GM18861 (cell line): ENCODE measurements around the gene TBX6.
"Not testable (repeated sequence)": the region's sequence is repeated elsewhere in the genome, so short reads cannot be mapped to it uniquely, and the experiment has no call there.

Source experiments
- ATAC-seq: cut with Tn5 transposase; IDR thresholded peaks from one replicate; pipeline ENCODE4 v1.9.1; 2021; ENCODE audit not compliant: unreplicated experiment

TBX6 gene, protein sequence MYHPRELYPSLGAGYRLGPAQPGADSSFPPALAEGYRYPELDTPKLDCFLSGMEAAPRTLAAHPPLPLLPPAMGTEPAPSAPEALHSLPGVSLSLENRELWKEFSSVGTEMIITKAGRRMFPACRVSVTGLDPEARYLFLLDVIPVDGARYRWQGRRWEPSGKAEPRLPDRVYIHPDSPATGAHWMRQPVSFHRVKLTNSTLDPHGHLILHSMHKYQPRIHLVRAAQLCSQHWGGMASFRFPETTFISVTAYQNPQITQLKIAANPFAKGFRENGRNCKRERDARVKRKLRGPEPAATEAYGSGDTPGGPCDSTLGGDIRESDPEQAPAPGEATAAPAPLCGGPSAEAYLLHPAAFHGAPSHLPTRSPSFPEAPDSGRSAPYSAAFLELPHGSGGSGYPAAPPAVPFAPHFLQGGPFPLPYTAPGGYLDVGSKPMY

DNA sequence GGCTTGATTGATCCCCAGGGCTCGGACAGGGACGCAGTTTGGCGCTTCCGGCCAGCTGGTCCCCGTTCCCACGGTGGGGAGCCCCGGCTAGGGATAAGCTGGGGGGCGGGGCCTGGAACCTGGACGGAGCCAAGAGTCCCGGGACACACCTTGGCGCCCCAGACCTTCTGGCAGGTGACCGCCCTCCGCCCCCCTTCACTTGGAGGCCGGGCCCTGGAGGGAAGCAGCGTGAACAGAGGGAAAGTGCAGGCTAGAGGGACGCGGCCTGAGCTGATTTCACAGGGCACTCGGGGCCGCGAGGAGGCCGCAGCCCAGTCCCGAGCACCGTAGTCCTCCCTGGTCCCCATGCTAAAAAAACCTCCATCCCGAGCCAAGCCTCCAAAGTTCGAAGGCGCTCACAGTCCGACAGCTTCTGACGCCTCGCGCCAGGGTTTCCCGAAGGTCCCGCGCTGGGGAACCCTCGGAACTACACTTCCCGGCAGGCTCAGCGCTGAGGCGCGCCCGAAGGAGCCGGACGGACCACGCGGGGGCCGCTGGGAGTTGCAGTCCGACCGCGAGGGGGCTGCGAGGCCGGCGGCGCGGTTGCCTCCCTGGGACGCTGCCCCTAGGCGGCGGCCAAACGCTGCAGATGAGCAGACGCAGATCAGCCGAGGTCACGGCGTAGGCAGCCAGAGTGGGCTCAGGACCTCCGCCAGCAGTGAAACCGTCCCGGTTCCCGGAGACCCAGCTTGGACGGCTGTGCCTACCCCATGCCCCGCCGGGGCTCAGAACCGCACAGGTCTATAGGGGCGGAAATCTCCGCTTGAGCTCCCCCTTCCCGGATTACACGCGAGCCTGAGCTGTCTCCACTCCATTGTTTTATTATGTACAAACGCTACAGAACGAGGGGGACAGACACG is at the start of gene TBX6:
TSS of gene TBX6 (minus strand) at position 451 of the 899 bp plus-strand sequence. CDS start 731 bp downstream, outside the sequence.
- ATAC-seq, result peak; percentile 48

DNA sequence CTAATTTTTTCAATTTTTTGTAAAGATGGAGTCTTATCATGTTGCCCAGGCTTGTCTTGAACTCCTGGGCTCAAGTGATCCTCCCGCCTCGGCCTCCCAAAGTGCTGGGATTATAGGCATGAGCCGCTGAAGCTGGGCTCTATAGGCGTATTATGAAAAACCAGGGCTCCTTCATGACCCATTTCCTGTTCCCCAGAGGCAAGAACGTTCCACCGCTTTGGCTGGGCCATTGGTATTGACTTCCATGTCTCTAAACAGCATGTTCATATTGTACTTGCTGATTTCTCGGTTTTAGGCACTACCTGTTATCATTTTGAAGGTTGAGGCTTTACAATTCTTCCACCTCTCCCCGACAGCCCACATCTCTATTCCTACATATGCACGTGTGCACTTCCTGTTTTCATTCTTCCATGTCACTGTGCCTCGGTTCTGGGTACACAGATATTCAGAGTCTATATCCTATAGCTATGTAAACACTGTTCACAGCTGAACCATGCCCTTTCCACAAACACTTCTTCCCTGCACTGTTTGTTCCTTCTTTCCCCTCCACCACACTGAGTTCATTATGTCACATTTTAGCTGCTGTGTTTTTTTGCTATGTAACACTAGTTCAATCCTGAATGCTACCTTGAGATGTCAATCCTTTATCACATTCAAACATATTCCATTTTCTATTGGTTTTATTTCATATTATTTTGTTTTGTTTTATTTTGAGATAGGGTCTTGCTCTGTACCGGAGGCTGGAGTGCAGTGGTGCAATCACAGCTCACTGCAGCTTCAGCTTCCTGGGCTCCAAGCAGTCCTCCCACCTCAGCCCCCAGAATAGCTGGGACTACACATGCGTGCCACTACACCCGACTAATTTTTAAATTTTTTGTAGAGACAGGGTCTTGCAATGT is 48.1 kb upstream of the TBX6 start:
- ATAC-seq, result no peak

DNA sequence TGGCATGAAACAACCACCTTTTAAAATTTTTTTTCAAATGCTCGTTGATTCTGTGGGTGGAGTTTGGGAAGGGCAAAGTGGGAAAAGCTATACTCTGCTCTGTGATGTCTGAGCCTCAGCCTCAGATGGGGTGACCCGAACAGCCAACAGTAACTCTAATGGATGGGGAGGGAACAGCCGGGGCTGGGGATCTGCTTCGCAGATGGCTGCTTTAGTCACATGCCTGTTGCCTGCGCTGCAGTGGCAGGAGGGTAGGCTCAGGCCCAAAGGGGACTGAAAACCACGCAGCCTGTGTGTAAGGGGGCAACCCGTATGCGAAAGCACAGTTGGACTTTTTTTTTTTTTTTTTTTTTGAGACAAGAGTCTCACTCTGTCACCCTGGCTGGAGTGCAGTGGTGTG is 46.2 kb upstream of the TBX6 start:
- no peak for ATAC-seq

DNA sequence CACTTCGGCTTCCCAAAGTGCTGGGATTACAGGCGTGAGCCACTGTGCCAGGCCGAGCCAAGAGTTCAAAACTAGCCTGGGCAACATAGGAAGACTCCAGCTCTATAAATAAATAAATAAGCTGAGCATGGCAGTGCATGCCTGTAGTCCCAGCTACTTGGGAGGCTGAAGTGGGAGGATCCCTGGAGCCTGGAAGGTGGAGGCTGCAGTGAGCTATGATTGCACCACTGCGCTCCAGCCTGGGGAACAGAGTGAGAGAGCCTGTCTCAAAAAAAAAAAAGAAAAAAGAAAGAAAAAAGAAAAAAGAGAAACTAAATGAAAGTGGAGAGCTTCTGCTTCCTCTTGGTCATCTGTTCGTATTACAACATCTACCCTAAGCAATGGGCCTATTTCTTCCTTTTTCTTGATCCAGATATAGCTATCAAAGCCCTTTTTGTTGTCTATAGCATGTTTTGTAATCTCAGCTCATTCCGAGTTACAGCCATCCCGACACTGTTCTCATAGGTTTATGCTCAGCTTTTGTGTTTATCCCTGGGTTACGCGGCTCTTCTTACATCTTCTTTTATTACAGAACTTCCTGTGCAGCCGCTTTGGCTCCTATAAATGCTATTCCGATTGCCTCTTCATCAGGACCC is 45.4 kb upstream of the TBX6 start:
- ATAC-seq, result no peak

DNA sequence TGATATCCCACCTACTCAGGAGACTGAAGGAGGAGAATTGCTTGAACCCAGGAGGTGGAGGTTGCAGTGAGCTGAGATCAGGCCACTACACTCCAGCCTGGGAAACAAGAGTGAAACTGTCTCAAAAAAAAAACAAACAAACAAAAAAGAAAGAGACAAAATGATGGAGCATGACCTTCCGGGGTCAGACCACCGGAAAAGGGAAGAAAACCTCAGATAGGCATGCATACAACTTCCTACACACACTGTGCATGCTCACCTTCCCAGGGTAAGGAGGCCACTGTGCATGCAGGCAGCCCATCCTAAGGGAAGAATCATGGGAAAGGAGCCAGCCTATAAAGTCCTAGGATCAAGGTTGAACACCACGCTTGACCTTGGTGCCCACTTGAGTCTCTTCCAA is 40.9 kb upstream of the TBX6 start:
- ATAC-seq, result no peak

DNA sequence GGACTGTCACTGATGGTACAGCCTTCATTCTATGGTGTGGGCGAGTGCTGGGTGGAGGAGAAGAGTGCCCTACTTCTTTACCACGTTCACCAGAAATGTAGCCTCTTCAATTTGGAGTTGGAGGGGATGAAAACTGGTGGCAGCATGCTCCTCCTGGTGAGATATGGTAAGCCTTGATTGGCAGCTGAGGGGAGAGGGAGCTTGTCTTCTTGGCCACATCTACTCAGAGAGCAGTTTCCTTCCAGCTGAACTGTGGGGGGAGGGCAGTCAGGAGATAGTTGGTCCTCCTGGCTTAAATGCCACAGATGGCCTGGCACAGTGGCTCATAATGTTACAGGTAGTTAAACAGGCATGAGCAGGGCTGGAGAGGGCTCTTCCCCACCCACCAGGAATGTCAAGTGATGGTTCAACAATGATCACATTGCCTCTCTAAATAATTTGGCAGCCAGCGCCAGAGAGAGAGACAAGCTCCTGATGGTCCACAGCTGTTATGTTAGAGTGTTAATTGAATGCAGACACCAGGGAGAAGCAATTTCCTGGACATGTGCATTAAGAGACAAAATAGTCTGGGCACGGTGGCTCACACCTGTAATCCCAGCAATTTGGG is 40.2 kb upstream of the TBX6 start:
- ATAC-seq, result no peak

DNA sequence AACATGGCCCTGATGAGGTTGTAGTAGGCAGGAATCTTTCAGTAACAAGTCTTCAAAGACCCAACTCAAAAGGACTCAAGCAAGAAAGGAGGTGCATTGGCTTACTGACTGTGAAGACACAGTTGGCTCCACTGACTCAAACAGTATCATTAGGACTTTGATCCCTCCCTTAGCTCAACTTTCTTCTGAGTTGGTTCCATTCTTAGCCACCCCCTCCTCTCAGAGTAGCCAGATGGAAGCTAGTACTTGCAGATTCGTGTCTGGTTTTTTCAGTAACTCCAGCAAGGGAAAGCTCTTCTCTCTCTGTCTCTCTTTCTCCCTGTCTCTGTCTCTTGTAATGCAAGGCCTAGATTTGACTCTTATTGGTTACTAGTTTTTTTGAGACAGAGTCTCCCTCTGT is 36.3 kb upstream of the TBX6 start:
- no peak for ATAC-seq

DNA sequence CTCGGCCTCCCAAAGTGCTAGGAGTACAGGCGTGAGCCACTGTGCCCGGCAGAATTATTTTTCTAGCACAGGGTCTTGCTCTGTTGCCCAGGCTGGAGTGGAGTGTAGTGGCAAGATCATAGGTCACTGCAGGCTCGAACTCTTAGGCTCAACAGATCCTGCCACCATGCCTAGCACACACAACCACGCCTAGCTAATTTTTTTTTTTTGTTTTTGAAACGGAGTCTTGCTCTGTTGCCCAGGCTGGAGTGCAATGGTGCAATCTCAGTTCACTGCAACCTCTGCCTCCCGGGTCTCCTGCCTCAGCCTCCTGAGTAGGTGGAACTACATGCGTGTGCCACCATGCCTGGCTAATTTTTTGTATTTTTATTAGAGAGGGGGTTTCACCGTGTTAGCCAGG is 34.0 kb upstream of the TBX6 start:
- ATAC-seq, result not testable (repeated sequence)

DNA sequence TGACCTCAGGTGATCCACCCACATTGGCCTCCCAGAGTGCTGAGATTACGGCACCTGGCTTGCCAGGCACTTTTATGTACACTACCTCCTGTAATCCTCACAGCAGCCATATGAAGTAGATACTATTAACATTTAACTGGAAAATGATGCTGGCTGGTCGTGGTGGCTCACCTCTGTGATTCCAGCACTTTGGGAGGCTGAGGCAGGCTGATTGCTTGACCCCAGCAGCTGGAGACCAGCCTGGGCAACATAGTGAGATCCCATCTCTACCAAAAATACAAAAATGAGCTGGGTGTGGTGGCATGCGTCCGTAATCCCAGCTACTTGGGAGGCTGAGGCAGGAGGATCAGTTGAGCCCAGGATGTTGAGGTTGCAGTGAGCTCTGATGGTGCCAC is 33.3 kb upstream of the TBX6 start:
- no peak for ATAC-seq

DNA sequence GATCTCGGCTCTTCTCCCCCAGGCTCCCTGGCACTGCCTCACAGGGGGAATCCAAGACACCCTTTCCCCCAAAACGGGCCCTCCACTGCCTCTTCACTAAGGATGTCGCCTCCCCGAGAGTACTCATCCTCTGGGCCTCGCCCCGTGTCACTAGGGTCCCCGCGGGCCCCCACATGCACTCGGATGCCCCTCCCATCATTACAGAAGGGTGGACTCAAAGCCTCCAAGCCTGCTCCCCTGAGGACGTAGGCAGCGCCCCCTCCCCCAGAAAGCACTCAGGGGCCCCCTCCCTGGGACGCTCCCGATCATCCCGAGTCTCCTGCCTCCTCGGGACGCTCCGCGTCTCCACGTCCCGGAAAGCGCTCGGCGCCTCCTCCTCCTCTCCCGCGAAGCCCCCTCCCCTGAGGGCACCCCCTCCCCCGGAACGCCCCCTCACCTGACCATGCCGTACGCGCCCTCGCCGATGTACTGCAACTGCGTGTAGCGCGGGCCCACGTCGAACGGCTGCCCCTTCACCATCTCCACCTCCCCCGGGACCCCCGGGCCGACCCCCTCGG is 31.0 kb upstream of the TBX6 start:
- ATAC-seq, result no peak

DNA sequence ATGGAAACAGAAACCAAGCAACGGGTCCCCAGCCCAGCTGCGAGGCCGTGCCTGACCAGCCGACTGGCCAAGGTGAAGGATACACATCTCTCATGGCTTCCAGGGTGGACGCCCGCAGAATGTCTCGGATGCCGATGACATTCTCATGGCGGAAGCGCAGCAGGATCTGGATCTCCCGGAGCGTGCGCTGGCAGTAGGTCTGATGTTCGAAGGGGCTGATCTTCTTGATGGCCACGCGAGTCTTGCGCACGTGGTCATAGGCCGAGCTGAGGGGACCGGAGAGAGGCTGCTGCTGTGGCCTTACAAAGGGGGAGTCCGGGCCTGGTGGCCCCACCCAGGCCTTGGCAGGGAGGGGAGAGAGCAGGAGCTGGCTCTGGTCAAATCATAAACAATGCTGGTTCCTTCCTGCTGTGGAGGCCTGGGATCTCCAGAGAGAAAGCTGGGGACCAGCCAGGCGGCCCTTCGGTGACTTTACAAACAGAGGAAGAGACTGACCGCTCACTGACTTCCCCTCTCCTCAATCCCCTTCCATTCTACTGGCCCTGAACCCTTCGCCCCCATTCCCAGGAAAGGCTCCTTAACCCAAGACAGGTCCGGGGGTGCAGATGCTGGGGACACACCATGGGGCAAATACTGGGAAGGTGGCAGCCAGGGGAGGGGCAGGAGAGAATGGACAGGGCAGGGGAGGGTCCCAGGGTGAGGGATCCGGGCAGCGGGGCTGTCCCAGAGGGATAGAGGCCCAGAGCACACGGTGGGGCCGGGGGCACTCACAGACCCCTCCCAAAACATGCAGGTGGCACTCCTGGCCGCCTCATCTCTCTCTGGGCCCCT is 30.2 kb upstream of the TBX6 start:
- ATAC-seq, result no peak

DNA sequence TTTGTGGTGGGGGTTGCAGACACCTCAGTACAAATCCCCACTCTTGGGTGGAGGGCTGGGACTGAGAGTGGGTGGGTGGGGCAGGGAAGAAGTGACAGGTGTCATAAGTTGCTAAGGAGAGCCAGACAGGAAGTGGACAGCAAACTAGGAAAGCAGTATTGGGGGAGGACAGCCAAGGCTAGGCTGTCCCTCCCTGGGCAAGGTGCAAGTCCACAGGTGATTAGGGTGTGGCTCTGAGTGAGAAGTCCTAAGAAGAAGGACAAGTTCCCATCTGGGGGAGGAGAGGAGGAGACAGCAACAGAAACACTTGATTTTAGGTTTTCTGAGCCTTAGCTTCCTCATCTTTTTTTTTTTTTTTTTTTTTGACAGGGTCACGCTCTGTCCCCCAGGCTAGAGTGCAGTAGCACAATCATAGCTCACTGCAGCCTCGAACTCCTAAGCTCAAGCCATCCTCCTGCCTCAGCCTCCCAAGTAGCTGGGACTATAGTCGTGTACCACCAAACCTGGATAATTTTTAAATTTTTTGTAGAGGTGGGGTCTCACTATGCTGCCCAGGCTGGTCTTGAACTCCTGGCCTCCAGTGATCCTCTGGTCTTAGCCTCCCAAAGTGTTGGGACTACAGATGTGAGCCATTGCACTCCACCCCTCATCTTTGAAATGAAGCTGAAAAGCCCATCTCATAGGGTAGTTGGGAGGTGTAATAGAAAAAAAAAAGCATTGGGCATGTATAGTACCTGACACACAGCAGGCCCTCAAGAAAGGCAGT is 28.8 kb upstream of the TBX6 start:
- ATAC-seq, result no peak

DNA sequence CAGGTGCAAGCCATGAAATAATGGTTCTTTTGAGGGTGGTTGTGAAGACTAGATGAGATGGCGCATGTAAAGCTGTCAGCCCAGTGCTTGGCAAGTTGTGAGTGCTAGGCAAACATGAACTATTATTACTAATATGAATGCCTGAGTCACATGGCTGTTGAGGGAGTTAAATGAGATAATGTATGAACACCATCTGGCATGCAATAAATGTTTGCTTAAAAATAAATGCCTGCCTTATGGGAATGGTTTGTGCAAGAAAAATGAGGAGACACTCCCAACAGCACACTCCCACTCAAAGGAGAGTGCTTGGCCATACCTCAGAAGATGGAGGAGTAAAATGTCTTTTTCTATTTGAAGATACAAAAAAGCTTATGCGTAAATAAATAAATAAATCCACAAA is 27.7 kb upstream of the TBX6 start:
- no peak for ATAC-seq

DNA sequence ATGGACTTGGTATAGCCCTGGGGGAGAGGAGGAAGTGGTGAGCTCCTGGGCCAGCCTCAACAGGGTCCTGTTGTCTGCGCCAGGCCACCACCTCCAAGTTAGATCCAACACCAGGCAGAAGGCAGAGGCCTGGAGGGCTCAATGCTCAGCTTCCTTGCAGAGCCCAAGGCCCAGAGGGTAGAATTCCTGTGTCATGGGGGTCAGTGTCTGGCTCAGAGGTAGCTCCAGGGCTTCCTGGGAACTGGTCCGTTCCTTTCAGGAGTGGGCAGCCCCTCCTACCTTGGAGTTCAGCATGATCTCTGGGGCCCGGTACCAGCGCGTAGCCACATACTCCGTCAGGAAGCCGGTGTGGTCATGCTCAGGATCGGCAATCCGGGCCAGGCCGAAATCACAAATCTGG is 26.0 kb upstream of the TBX6 start:
- ATAC-seq, result no peak

DNA sequence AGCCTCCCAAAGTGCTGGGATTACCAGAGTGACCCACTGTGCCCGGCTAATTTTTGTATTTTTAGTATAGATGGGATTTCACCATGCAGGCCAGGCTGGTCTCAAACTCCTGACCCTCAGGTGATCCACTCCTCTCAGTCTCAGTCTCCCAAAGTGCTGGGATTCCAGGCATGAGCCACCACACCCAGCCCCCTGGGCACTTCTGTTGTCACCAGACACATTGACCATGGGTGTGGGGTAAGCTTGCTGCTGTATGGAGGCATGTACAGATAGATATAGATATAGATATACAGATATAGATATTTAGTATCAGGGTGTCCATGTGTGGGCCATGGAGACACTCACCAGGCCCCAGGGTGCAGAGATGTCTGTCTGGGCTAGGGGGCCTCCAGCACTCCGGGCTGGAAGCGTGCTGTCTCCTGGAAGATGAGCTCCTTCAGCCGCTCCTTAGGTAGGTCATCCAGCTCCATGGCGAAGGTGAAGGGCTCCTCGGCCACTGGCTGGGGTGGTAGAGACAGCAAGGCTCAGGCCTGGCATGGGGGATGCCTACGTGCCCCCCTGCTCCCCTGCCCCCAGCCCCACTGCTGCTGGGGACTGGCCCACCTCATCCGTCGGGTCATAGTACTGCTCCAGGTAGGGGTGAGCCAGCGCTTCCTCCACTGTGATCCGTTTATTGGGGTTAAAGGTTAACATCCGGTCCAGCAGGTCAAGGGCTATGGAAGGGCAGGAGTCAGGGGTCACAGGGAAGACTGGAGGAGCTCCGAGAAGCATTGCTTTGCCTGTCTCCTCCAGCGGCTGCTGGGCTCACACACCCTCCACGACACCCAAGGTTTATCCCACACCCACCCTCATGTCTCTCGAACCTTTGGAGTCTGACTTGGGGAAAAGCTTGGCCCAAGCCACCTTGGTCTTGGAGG is 24.8 kb upstream of the TBX6 start:
- no peak for ATAC-seq

DNA sequence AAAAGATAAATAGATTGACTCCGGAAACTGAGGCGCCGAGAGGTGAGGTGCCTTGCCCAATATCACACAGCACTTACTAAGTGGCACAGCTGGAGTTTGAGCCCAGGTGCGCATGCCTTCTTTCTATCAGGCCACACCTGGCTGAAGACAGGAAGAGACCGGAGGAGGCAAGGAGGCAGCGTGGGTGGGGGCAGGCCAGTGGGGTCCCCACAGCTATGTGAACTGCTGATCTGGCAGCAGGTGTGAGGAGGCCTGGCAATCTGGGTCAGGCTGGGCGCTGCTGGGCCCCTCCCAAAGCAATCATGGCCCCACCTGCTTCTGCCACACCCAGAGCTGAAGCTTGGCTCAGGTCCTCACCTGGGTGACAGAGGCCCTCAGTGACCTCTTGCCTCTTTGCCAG is 23.5 kb upstream of the TBX6 start:
- no peak for ATAC-seq

DNA sequence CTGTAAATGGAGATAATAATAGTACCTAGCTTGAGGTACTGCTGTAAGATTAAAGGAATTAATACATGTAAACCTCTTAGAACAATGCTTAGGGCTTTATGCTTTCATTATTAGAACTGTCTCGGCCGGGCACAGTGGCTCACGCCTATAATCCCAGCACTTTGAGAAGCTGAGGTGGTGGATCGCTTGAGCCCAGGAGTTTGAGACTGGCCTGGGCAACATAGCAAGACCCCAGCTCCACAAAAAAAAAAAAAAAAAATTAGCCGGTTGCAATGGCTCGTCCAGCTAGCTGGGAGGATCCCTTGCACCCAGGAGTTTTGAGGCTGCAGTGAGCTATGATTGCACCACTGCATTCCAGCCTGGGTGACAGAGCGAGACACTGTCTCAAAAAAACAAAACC is 23.1 kb upstream of the TBX6 start:
- ATAC-seq, result not testable (repeated sequence)
